Spleen (tissue), 7 donors: ENCODE results near the gene SDHC.

ENCODE experiments used
- POLR2AphosphoS5 ChIP-seq, 3 donors: sonication (generic); formaldehyde crosslinking; IDR thresholded peaks; one replicate each; pipeline ENCODE4 v1.5.1; 2017; ENCODE audit warnings: antibody characterized with exemption in 3 of 3
- TF ChIP-seq, protein P1 (sequence below), 11 experiments: fragments of 200-600 bp in 7 of 11; fragments of 450-650 bp in 4 of 11; sonication (generic) in 4 of 11; IDR thresholded peaks in 8 of 11; conservative IDR thresholded peaks in 3 of 11; 1 replicate in 7 of 11; 2 replicates in 4 of 11; pipeline versions ENCODE4 v1.4.0 to v1.8.0; 2016 to 2021; ENCODE audit warnings: antibody characterized with exemption in 11 of 11, inconsistent platforms in 4 of 11, mild to moderate bottlenecking in 1 of 11
- donor health status: DM: no; HTN: no; CAD: no; lungs with moderate emphysema.
- donor health status: DM: no; HTN: no; CAD: no.
- donor health status: DM: no; HTN: no; CAD: no.

DNA sequence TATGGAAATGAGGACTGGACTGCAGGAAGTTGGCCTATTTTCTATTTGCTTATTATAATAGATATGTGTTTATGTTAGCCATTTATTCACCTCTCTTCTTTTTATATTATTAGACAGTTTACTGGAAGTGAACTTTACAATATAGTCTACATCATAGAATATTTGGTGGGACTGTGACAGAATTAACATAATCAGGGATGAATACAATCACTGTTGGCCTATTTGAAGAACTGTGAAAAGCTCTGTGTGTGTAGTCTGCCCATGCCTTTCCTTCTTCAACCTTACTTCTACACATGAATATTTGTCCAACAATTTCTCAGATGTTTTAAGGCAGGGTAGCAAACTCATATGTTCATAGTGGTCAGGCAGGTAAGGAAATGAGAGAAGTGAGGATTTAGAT is 16.8 kb upstream of the SDHC start:
- TF ChIP-seq, protein P1, sequence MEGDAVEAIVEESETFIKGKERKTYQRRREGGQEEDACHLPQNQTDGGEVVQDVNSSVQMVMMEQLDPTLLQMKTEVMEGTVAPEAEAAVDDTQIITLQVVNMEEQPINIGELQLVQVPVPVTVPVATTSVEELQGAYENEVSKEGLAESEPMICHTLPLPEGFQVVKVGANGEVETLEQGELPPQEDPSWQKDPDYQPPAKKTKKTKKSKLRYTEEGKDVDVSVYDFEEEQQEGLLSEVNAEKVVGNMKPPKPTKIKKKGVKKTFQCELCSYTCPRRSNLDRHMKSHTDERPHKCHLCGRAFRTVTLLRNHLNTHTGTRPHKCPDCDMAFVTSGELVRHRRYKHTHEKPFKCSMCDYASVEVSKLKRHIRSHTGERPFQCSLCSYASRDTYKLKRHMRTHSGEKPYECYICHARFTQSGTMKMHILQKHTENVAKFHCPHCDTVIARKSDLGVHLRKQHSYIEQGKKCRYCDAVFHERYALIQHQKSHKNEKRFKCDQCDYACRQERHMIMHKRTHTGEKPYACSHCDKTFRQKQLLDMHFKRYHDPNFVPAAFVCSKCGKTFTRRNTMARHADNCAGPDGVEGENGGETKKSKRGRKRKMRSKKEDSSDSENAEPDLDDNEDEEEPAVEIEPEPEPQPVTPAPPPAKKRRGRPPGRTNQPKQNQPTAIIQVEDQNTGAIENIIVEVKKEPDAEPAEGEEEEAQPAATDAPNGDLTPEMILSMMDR (IDR thresholded peaks at IDR 0.05 in 8 of 11, conservative IDR thresholded peaks at IDR 0.05 in 3 of 11) = no peak
- TF ChIP-seq POLR2AphosphoS5 (IDR thresholded peaks at IDR 0.05) = no peak
